A673 (cell line): ENCODE measurements around the gene WDR46.

Experiments used
- EZH2 ChIP-seq: fragments of 200-600 bp; sonication (generic); IDR thresholded peaks from 2 replicates; pipeline ENCODE4 v1.6.1; 2017; ENCODE audit warnings: borderline replicate concordance, low read depth, mild to moderate bottlenecking, mixed read lengths, antibody characterized with exemption, low read length; ENCODE audit not compliant: poor library complexity, severe bottlenecking
- TF ChIP-seq, protein P1 (sequence below): fragments of 300-800, 200-600 bp; sonication (generic); conservative IDR thresholded peaks from 2 replicates; pipeline ENCODE4 v1.5.1; 2017; ENCODE audit warnings: low read depth, mild to moderate bottlenecking, antibody characterized with exemption, low read length, moderate library complexity, mixed read lengths

DNA sequence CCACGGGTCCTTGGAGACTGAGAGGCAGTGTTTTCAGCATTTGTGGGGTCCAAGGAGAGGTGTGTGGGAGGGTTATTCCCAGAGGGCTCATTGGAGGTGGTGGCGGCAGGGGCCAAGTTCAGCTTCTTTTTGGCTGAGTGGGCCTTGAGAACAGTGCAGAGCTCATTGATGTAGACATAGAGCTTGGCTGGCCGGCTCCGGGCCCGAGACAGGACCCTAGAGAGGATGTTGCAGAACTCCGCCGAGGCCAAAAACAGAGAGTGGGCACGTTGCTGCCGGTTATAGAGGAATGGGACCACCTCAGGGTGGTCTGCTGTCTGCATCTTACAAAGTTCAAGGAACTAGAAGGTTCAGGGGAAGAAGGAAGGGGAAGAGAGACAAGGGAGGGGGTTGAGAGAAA is 32.2 kb upstream of the WDR46 start:
- TF ChIP-seq, protein P1, sequence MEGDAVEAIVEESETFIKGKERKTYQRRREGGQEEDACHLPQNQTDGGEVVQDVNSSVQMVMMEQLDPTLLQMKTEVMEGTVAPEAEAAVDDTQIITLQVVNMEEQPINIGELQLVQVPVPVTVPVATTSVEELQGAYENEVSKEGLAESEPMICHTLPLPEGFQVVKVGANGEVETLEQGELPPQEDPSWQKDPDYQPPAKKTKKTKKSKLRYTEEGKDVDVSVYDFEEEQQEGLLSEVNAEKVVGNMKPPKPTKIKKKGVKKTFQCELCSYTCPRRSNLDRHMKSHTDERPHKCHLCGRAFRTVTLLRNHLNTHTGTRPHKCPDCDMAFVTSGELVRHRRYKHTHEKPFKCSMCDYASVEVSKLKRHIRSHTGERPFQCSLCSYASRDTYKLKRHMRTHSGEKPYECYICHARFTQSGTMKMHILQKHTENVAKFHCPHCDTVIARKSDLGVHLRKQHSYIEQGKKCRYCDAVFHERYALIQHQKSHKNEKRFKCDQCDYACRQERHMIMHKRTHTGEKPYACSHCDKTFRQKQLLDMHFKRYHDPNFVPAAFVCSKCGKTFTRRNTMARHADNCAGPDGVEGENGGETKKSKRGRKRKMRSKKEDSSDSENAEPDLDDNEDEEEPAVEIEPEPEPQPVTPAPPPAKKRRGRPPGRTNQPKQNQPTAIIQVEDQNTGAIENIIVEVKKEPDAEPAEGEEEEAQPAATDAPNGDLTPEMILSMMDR, result no peak
- TF ChIP-seq EZH2, result no peak
